ENCODE measurements around the gene KRTAP5-1. TPM values are rescaled to one million over a fixed set of nuclear protein-coding genes. Genes with fewer than 3 reads are reported as not detected.

The KRTAP5-1 gene
- total RNA-seq, 1 experiment from 2014 or later: not detected

DNA sequence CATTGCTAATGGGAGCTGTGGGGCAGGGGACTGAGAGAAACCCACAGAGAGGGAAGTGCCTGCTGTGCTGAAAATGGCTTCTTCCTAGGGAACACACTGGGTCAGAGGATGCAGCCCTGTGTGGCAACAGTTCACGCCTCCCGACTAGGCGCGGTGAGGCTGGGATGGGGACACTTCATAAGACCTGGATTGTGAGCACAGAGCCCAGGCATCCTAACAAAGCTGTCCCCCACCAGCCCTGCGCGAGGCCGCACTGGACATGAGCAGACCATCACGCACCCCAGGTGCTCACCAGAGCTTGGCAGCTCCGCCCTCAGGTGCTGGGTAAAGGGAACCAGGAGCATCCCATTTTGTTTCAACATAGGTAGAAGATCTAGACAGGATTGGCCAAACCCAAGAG lies 38.6 kb upstream of the KRTAP5-1 start:
- intact Hi-C loops (cut with micrococcal nuclease; ENCODE audit: unreplicated experiment): no loop called here
- Mint-ChIP-seq H3K27ac (ENCODE audit: unreplicated experiment) (no peak overlapping the region), H3K27me3 (ENCODE audit: insufficient read depth, unreplicated experiment) (peaks cover 10% of the 10 kb centered on the region), H3K9me3 (ENCODE audit: unreplicated experiment) (no peaks in the 10 kb centered on the region), H3K4me3 (ENCODE audit: unreplicated experiment) (no peak overlapping the region), H3K4me1 (ENCODE audit: low read depth, unreplicated experiment) (peaks cover 5% of the 10 kb centered on the region), H3K36me3 (ENCODE audit: insufficient read depth, unreplicated experiment) (no peaks in the 10 kb centered on the region)
- H3K4me1 ChIP-seq: no peaks in the 10 kb centered on the region
- H3K9me3 ChIP-seq: no peaks in the 10 kb centered on the region
- no peaks in the 10 kb centered on the region for H3K36me3 ChIP-seq (ENCODE audit: control insufficient read depth, insufficient read depth, low read length)
- no peak overlapping the region for H3K4me3 ChIP-seq (ENCODE audit: low read depth, low read length)
- BruUV-seq (replicated peaks): no TSS peak
- CTCF ChIA-PET: interaction anchor here (0.6 to 1.1 kb wide), 3 partner anchors 9 to 527 kb away, joined by 3 to 7 read pairs (median 3); no protein-coding TSS in a partner anchor
- DNase-seq: no peak
- POLR2A ChIA-PET: no interaction called here
- TF ChIP-seq, protein P1, sequence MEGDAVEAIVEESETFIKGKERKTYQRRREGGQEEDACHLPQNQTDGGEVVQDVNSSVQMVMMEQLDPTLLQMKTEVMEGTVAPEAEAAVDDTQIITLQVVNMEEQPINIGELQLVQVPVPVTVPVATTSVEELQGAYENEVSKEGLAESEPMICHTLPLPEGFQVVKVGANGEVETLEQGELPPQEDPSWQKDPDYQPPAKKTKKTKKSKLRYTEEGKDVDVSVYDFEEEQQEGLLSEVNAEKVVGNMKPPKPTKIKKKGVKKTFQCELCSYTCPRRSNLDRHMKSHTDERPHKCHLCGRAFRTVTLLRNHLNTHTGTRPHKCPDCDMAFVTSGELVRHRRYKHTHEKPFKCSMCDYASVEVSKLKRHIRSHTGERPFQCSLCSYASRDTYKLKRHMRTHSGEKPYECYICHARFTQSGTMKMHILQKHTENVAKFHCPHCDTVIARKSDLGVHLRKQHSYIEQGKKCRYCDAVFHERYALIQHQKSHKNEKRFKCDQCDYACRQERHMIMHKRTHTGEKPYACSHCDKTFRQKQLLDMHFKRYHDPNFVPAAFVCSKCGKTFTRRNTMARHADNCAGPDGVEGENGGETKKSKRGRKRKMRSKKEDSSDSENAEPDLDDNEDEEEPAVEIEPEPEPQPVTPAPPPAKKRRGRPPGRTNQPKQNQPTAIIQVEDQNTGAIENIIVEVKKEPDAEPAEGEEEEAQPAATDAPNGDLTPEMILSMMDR (IDR thresholded peaks at IDR 0.05; ENCODE audit: insufficient read depth in 1 of 2, low read depth in 1 of 2, low read length in 1 of 2, severe bottlenecking in 1 of 2, unreplicated experiment in 1 of 2): no peak
- H3K27me3 ChIP-seq (replicated peaks; ENCODE audit: control insufficient read depth, insufficient read depth, low read length): no peaks in the 10 kb centered on the region; the same call in 1 of the 2 replicates

DNA sequence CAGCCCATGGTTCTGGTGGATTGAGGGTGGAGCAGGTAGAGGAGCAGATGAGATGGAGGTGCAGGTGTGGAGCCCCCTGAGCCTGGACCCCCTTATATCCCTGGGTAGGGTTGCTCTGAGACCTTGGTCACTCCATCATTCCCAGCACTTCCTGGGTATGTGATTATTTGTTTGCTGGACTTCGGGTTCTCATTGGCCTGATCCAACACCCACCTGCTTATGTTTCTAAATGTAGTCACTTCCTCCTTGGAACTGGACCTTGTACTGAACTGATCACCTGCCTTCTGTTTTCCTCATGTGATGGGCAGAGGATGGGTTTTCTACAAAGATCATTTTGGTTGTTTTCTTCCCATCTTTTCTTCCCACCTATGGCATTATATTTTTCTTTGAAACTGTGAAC lies 37.0 kb upstream of the KRTAP5-1 start, which contains the start of gene KRTAP5-4:
Gene KRTAP5-4, minus strand, starts transcription at position 53 of the 400 bp plus-strand sequence. Its CDS starts 45 bp downstream, at position 8.
- no peak within 1 kb of the TSS for H3K4me3 Mint-ChIP-seq (ENCODE audit: unreplicated experiment)
- DNase-seq: no peak
- Histone ChIP-seq H3K36me3 (ENCODE audit: control insufficient read depth, insufficient read depth, low read length) (no peaks in the 10 kb centered on the region), H3K27me3 (replicated peaks; ENCODE audit: control insufficient read depth, insufficient read depth, low read length) (no peaks in the 10 kb centered on the region; the same call in 1 of the 2 replicates), H3K9me3 (no peaks in the 10 kb centered on the region), H3K4me1 (no peaks in the 10 kb centered on the region), H3K4me3 (ENCODE audit: low read depth, low read length) (no peak within 1 kb of the TSS)
- BruUV-seq (replicated peaks): no TSS peak
- intact Hi-C loops (cut with micrococcal nuclease; ENCODE audit: unreplicated experiment): no loop called here
- H3K27ac Mint-ChIP-seq (ENCODE audit: unreplicated experiment): no peak within 1 kb of the TSS
- H3K36me3 Mint-ChIP-seq (ENCODE audit: insufficient read depth, unreplicated experiment): no peaks in the 10 kb centered on the region
- peaks cover 1% of the 10 kb centered on the region for H3K9me3 Mint-ChIP-seq (ENCODE audit: unreplicated experiment)
- POLR2A ChIA-PET: no interaction called here
- CTCF ChIA-PET: no interaction called here
- peaks cover 5% of the 10 kb centered on the region for H3K4me1 Mint-ChIP-seq (ENCODE audit: low read depth, unreplicated experiment)
- TF ChIP-seq, protein P1 (IDR thresholded peaks at IDR 0.05; ENCODE audit: insufficient read depth in 1 of 2, low read depth in 1 of 2, low read length in 1 of 2, severe bottlenecking in 1 of 2, unreplicated experiment in 1 of 2): no peak
- H3K27me3 Mint-ChIP-seq (ENCODE audit: insufficient read depth, unreplicated experiment): peaks cover 10% of the 10 kb centered on the region

DNA sequence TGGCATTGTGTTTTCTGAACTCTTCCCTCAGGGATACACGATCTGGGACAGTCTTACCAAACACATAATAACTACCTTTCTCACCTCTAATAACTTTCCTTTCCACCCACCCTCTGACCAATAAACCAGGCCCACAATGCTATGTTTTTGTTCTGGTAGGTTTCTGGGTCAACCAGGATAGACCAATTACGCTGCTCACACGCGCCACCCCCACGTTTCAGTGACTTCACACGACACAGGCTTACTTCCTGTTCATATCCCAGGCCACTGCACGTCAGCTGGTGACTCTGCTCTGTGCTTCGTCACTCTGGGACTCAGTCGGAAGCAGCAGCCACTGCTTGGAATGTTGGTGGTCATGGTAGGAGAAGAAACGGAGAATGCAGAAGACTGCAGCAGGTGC lies 34.4 kb upstream of the KRTAP5-1 start:
- Mint-ChIP-seq H3K36me3 (ENCODE audit: insufficient read depth, unreplicated experiment) (no peaks in the 10 kb centered on the region), H3K27me3 (ENCODE audit: insufficient read depth, unreplicated experiment) (peaks cover 15% of the 10 kb centered on the region), H3K27ac (ENCODE audit: unreplicated experiment) (no peak overlapping the region), H3K4me1 (ENCODE audit: low read depth, unreplicated experiment) (peaks cover 5% of the 10 kb centered on the region), H3K9me3 (ENCODE audit: unreplicated experiment) (peaks cover 22% of the 10 kb centered on the region), H3K4me3 (ENCODE audit: unreplicated experiment) (no peak overlapping the region)
- Histone ChIP-seq H3K36me3 (ENCODE audit: control insufficient read depth, insufficient read depth, low read length) (no peaks in the 10 kb centered on the region), H3K9me3 (no peaks in the 10 kb centered on the region), H3K4me3 (ENCODE audit: low read depth, low read length) (no peak overlapping the region), H3K27me3 (replicated peaks; ENCODE audit: control insufficient read depth, insufficient read depth, low read length) (no peaks in the 10 kb centered on the region; the same call in 1 of the 2 replicates), H3K4me1 (no peaks in the 10 kb centered on the region)
- ChIA-PET CTCF (interaction anchor here (0.6 to 0.9 kb wide), 2 partner anchors 24 to 348 kb away, joined by 3 read pairs; no protein-coding TSS in a partner anchor), POLR2A (interaction anchor here (0.6 kb wide), 1 partner anchor 152 kb away, joined by 3 read pairs; no protein-coding TSS in a partner anchor)
- no TSS peak for BruUV-seq (replicated peaks)
- intact Hi-C loops (cut with micrococcal nuclease; ENCODE audit: unreplicated experiment): no loop called here
- no peak for DNase-seq
- TF ChIP-seq, protein P1 (IDR thresholded peaks at IDR 0.05; ENCODE audit: insufficient read depth in 1 of 2, low read depth in 1 of 2, low read length in 1 of 2, severe bottlenecking in 1 of 2, unreplicated experiment in 1 of 2): no peak

Data from Caco-2 (cell line).